ENCODE results near the gene FNDC3B. TPM values are rescaled to one million over a fixed set of nuclear protein-coding genes. Genes with fewer than 3 reads are reported as not detected.

FNDC3B gene
- total and polyA plus RNA-seq, 4 donors: 23.3 to 74.2 (median 32.9) TPM

- no peak for DNase-seq (ENCODE audit: low spot score)
- Histone ChIP-seq H3K27ac (ENCODE audit: low read depth in 1 of 2, low read length in 2 of 2) (no peak overlapping the region), H3K9me3 (ENCODE audit: control insufficient read depth in 4 of 4, low read length in 3 of 4) (no peaks in the 10 kb centered on the region), H3K27me3 (ENCODE audit: control insufficient read depth in 4 of 4, insufficient read depth in 4 of 4, low read length in 3 of 4) (no peaks in the 10 kb centered on the region), H3K4me1 (ENCODE audit: control insufficient read depth in 4 of 4, insufficient read depth in 4 of 4, low read length in 3 of 4) (no peaks in the 10 kb centered on the region), H3K9ac (ENCODE audit: low read depth in 1 of 2, low read length in 2 of 2) (no peak overlapping the region), H3K36me3 (ENCODE audit: control insufficient read depth in 4 of 4, insufficient read depth in 3 of 4, low read depth in 1 of 4, low read length in 3 of 4) (peaks cover 4 to 21% (median 13%) of the 10 kb centered on the region in 4 donors), H3K4me3 (ENCODE audit: low read depth in 1 of 3, low read length in 3 of 3) (no peak overlapping the region)
- TF ChIP-seq CTCF (IDR thresholded peaks at IDR 0.05; ENCODE audit: low read depth, low read length, missing input control) (no peak), YY1 (IDR thresholded peaks at IDR 0.05) (no peak)
- 89% methylated on average over 7 of the region's 7 CpGs for WGBS
These were observed 357.0 kb downstream of the FNDC3B start for GRCh38 chr3:172396400-172396799.

- TF ChIP-seq MAX (IDR thresholded peaks at IDR 0.05) (no peak), FOXA1 (IDR thresholded peaks at IDR 0.05) (no peak), NR2F2 (IDR thresholded peaks at IDR 0.05) (no peak)
- no peak for DNase-seq (ENCODE audit: low spot score)
- Histone ChIP-seq H3K4me1 (ENCODE audit: control insufficient read depth in 4 of 4, insufficient read depth in 4 of 4, low read length in 3 of 4) (no peaks in the 10 kb centered on the region), H3K9me3 (ENCODE audit: control insufficient read depth in 4 of 4, low read length in 3 of 4) (no peaks in the 10 kb centered on the region), H3K9ac (ENCODE audit: low read depth in 1 of 2, low read length in 2 of 2) (no peak overlapping the region), H3K4me3 (ENCODE audit: low read depth in 1 of 3, low read length in 3 of 3) (no peak overlapping the region), H3K27me3 (ENCODE audit: control insufficient read depth in 4 of 4, insufficient read depth in 4 of 4, low read length in 3 of 4) (no peaks in the 10 kb centered on the region), H3K36me3 (ENCODE audit: control insufficient read depth in 4 of 4, insufficient read depth in 3 of 4, low read depth in 1 of 4, low read length in 3 of 4) (peaks cover 4 to 17% (median 14%) of the 10 kb centered on the region in 4 donors), H3K27ac (ENCODE audit: low read depth in 1 of 2, low read length in 2 of 2) (no peak overlapping the region)
- WGBS: 62% methylated on average over 1 of the region's 1 CpG
These were observed 358.5 kb downstream of the FNDC3B start for GRCh38 chr3:172397716-172398405.

GRCh38 chr3:172398484-172398883, 359.1 kb downstream of the FNDC3B start:
- Histone ChIP-seq H3K27me3 (ENCODE audit: control insufficient read depth in 4 of 4, insufficient read depth in 4 of 4, low read length in 3 of 4) (no peaks in the 10 kb centered on the region), H3K9me3 (ENCODE audit: control insufficient read depth in 4 of 4, low read length in 3 of 4) (no peaks in the 10 kb centered on the region), H3K27ac (ENCODE audit: low read depth in 1 of 2, low read length in 2 of 2) (no peak overlapping the region), H3K36me3 (ENCODE audit: control insufficient read depth in 4 of 4, insufficient read depth in 3 of 4, low read depth in 1 of 4, low read length in 3 of 4) (peaks cover 4 to 17% (median 14%) of the 10 kb centered on the region in 4 donors), H3K4me3 (ENCODE audit: low read depth in 1 of 3, low read length in 3 of 3) (no peak overlapping the region), H3K9ac (ENCODE audit: low read depth in 1 of 2, low read length in 2 of 2) (no peak overlapping the region), H3K4me1 (ENCODE audit: control insufficient read depth in 4 of 4, insufficient read depth in 4 of 4, low read length in 3 of 4) (no peaks in the 10 kb centered on the region)
- no peak for DNase-seq (ENCODE audit: low spot score)
- TF ChIP-seq RXRA (IDR thresholded peaks at IDR 0.05) (no peak), ATF3 (IDR thresholded peaks at IDR 0.05) (no peak), FOXA2 (IDR thresholded peaks at IDR 0.05) (no peak), HNF4G (IDR thresholded peaks at IDR 0.05) (no peak), MAX (IDR thresholded peaks at IDR 0.05) (no peak), RAD21 (IDR thresholded peaks at IDR 0.05) (no peak), YY1 (IDR thresholded peaks at IDR 0.05) (no peak), EGR1 (IDR thresholded peaks at IDR 0.05; ENCODE audit: low read depth in 2 of 2) (no peak), TAF1 (conservative IDR thresholded peaks at IDR 0.05) (no peak), NR2F2 (IDR thresholded peaks at IDR 0.05) (no peak), JUND (IDR thresholded peaks at IDR 0.05) (no peak), HNF4A (conservative IDR thresholded peaks at IDR 0.05) (no peak), CTCF (IDR thresholded peaks at IDR 0.05; ENCODE audit: low read depth, low read length, missing input control) (no peak), GABPA (IDR thresholded peaks at IDR 0.05 in 1 of 2, conservative IDR thresholded peaks at IDR 0.05 in 1 of 2) (no peak), REST (IDR thresholded peaks at IDR 0.05) (no peak)
- WGBS: 93% methylated on average over 4 of the region's 4 CpGs

Measured in liver (tissue), 9 donors.